ENCODE measurements around the gene ATP4A. TPM values are rescaled to one million over a fixed set of nuclear protein-coding genes. Genes with fewer than 3 reads are reported as not detected.

ATP4A gene
- total and polyA plus RNA-seq, 9 of the 15 experiments (the other 6 are each of a cell fraction or from before 2014, with no cell fraction given) = 0.15 TPM; not detected in 8

DNA sequence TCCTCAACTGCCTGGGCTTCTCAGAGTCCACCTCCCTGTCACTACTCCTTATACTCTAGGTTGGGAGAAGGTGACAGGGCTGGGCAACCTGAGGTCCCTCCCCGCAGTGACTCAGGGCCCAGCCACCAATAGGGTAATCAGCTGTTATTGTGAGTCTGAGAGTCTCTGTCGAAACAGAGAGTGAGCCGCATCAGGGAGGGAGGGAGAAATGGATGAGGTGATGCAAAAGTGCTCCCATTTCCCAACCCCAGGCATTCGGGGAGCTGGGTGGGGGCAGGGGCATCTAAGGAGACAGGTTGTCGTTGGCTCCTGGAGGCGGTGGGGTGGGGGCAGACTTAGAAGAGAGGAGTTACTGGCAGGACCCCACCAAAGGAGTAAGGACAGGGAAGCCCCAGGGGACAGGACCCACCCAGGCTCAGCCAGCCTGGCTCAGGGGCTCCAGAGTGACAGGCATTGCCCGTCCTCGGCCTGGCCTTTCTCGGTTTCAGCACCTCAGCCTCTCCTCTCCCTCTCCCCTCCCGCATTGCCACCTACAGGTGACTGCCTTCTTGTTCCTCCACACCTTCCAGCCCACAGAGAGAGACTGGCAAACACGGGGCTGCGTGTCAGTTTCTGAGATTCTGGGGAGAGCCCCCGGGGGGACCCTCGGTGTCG is 49.7 kb downstream of the ATP4A start, which contains the start of gene DMKN (continued):
- TF ChIP-seq, protein P1, sequence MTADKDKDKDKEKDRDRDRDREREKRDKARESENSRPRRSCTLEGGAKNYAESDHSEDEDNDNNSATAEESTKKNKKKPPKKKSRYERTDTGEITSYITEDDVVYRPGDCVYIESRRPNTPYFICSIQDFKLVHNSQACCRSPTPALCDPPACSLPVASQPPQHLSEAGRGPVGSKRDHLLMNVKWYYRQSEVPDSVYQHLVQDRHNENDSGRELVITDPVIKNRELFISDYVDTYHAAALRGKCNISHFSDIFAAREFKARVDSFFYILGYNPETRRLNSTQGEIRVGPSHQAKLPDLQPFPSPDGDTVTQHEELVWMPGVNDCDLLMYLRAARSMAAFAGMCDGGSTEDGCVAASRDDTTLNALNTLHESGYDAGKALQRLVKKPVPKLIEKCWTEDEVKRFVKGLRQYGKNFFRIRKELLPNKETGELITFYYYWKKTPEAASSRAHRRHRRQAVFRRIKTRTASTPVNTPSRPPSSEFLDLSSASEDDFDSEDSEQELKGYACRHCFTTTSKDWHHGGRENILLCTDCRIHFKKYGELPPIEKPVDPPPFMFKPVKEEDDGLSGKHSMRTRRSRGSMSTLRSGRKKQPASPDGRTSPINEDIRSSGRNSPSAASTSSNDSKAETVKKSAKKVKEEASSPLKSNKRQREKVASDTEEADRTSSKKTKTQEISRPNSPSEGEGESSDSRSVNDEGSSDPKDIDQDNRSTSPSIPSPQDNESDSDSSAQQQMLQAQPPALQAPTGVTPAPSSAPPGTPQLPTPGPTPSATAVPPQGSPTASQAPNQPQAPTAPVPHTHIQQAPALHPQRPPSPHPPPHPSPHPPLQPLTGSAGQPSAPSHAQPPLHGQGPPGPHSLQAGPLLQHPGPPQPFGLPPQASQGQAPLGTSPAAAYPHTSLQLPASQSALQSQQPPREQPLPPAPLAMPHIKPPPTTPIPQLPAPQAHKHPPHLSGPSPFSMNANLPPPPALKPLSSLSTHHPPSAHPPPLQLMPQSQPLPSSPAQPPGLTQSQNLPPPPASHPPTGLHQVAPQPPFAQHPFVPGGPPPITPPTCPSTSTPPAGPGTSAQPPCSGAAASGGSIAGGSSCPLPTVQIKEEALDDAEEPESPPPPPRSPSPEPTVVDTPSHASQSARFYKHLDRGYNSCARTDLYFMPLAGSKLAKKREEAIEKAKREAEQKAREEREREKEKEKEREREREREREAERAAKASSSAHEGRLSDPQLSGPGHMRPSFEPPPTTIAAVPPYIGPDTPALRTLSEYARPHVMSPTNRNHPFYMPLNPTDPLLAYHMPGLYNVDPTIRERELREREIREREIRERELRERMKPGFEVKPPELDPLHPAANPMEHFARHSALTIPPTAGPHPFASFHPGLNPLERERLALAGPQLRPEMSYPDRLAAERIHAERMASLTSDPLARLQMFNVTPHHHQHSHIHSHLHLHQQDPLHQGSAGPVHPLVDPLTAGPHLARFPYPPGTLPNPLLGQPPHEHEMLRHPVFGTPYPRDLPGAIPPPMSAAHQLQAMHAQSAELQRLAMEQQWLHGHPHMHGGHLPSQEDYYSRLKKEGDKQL (CRISPR knock-in tag; IDR thresholded peaks at IDR 0.05; ENCODE audit: borderline replicate concordance) = no peak
- TF ChIP-seq, protein P2, sequence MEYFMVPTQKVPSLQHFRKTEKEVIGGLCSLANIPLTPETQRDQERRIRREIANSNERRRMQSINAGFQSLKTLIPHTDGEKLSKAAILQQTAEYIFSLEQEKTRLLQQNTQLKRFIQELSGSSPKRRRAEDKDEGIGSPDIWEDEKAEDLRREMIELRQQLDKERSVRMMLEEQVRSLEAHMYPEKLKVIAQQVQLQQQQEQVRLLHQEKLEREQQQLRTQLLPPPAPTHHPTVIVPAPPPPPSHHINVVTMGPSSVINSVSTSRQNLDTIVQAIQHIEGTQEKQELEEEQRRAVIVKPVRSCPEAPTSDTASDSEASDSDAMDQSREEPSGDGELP (CRISPR knock-in tag; IDR thresholded peaks at IDR 0.05; ENCODE audit: borderline replicate concordance) = peak; percentile 75; the same call in 1 of the 2 replicates
- no peak for TF ChIP-seq CCAR2 (IDR thresholded peaks at IDR 0.05; ENCODE audit: low read depth, low read length)
- TF ChIP-seq, protein P3, sequence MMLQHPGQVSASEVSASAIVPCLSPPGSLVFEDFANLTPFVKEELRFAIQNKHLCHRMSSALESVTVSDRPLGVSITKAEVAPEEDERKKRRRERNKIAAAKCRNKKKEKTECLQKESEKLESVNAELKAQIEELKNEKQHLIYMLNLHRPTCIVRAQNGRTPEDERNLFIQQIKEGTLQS (IDR thresholded peaks at IDR 0.05) = no peak
- TF ChIP-seq, protein P3 (CRISPR knock-in tag; conservative IDR thresholded peaks at IDR 0.05) = no peak
- TF ChIP-seq, protein P4, sequence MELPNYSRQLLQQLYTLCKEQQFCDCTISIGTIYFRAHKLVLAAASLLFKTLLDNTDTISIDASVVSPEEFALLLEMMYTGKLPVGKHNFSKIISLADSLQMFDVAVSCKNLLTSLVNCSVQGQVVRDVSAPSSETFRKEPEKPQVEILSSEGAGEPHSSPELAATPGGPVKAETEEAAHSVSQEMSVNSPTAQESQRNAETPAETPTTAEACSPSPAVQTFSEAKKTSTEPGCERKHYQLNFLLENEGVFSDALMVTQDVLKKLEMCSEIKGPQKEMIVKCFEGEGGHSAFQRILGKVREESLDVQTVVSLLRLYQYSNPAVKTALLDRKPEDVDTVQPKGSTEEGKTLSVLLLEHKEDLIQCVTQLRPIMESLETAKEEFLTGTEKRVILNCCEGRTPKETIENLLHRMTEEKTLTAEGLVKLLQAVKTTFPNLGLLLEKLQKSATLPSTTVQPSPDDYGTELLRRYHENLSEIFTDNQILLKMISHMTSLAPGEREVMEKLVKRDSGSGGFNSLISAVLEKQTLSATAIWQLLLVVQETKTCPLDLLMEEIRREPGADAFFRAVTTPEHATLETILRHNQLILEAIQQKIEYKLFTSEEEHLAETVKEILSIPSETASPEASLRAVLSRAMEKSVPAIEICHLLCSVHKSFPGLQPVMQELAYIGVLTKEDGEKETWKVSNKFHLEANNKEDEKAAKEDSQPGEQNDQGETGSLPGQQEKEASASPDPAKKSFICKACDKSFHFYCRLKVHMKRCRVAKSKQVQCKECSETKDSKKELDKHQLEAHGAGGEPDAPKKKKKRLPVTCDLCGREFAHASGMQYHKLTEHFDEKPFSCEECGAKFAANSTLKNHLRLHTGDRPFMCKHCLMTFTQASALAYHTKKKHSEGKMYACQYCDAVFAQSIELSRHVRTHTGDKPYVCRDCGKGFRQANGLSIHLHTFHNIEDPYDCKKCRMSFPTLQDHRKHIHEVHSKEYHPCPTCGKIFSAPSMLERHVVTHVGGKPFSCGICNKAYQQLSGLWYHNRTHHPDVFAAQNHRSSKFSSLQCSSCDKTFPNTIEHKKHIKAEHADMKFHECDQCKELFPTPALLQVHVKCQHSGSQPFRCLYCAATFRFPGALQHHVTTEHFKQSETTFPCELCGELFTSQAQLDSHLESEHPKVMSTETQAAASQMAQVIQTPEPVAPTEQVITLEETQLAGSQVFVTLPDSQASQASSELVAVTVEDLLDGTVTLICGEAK (IDR thresholded peaks at IDR 0.05) = no peak
- TF ChIP-seq, protein P4 (CRISPR knock-in tag; IDR thresholded peaks at IDR 0.05) = no peak

Data from K562 (cell line).